SK-N-SH treated with all-trans-retinoic acid at 6 μM for 48 hours (cell line): ENCODE measurements around the gene CYGB.

Experiments used
- ARNTL ChIP-seq: fragments of 450-650 bp; formaldehyde crosslinking; IDR thresholded peaks from 2 replicates; pipeline ENCODE4 v1.5.0; 2020; ENCODE audit warnings: low read depth, mild to moderate bottlenecking, moderate library complexity, borderline replicate concordance
- BACH2 ChIP-seq: fragments of 250-450 bp; sonication (Bioruptor Pico); IDR thresholded peaks from 2 replicates; pipeline ENCODE4 v1.9.0; 2021; ENCODE audit warnings: mild to moderate bottlenecking, borderline replicate concordance
- CSDC2 ChIP-seq: fragments of 250-450 bp; sonication (Bioruptor Pico); IDR thresholded peaks from 2 replicates; pipeline ENCODE4 v1.5.0; 2020; ENCODE audit warnings: mild to moderate bottlenecking, moderate library complexity
- GLIS3 ChIP-seq: fragments of 250-450 bp; sonication (Bioruptor Pico); IDR thresholded peaks from 2 replicates; pipeline ENCODE4 v1.5.0; 2020; ENCODE audit warnings: mild to moderate bottlenecking, moderate library complexity
- ISL1 ChIP-seq: fragments of 250-450 bp; sonication (Bioruptor Pico); IDR thresholded peaks from 2 replicates; pipeline ENCODE4 v2.1.2; 2022; ENCODE audit warnings: mild to moderate bottlenecking, moderate library complexity
- TCF4 ChIP-seq: fragments of 250-450 bp; sonication (Bioruptor Pico); IDR thresholded peaks from 2 replicates; pipeline ENCODE4 v1.8.0; 2021; ENCODE audit warnings: mild to moderate bottlenecking, moderate library complexity, borderline replicate concordance
- ZFP3 ChIP-seq: fragments of 250-450 bp; sonication (Bioruptor Pico); IDR thresholded peaks from 2 replicates; pipeline ENCODE4 v1.5.0; 2020; ENCODE audit warnings: mild to moderate bottlenecking, moderate library complexity
- ZFP30 ChIP-seq: fragments of 450-650 bp; formaldehyde crosslinking; IDR thresholded peaks from 2 replicates; pipeline ENCODE4 v1.5.0; 2022; ENCODE audit warnings: mild to moderate bottlenecking, moderate library complexity
- ZNF8 ChIP-seq: fragments of 450-650 bp; formaldehyde crosslinking; IDR thresholded peaks from 2 replicates; pipeline ENCODE4 v1.5.0; 2020; ENCODE audit warnings: mild to moderate bottlenecking, moderate library complexity
- TF ChIP-seq, protein P1 (sequence below): fragments of 250-450 bp; sonication (Bioruptor Pico); IDR thresholded peaks from 2 replicates; pipeline ENCODE4 v1.8.0; 2020; ENCODE audit warnings: mild to moderate bottlenecking, moderate library complexity, borderline replicate concordance
- TF ChIP-seq, protein P2 (sequence below): fragments of 250-450 bp; sonication (Bioruptor Pico); IDR thresholded peaks from 2 replicates; pipeline ENCODE4 v1.5.1; 2021; ENCODE audit warnings: mild to moderate bottlenecking, moderate library complexity
- TF ChIP-seq, protein P3 (sequence below): fragments of 250-450 bp; sonication (Bioruptor Pico); IDR thresholded peaks from 2 replicates; pipeline ENCODE4 v1.5.1; 2020; ENCODE audit warnings: low read depth, mild to moderate bottlenecking, moderate library complexity
- TF ChIP-seq, protein P4 (sequence below): fragments of 250-450 bp; sonication (Bioruptor Pico); IDR thresholded peaks from 2 replicates; pipeline ENCODE4 v1.8.0; 2021; ENCODE audit warnings: low read depth, mild to moderate bottlenecking, moderate library complexity, borderline replicate concordance
- TF ChIP-seq, protein P5 (sequence below): fragments of 250-450 bp; sonication (Bioruptor Pico); IDR thresholded peaks from 2 replicates; pipeline ENCODE4 v1.5.0; 2020; ENCODE audit warnings: mild to moderate bottlenecking, moderate library complexity

DNA sequence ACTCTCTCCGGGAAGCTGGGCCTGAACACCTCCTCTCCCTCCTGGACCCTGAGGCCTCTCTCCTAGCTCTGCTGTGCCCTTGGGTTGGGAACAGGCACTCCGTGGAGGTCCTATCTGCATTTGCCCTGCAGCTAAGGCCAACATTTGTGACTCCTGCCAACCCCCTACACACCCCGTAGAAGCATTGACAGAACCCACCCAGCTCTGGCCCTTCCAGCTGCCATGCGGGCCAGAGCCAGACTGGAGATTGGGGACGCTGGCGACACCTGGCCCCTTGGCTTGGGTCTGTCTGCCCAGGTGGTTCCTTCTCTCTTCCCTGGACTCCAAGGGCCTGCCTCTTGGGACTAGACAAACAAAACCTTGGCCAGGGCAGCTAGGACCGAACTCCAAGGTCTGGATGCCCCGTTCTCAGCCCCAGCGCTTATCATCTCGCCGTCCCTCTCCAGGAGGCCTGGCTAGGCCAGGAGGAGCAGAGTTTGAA is 35.6 kb downstream of the CYGB start:
- TF ChIP-seq, protein P1, sequence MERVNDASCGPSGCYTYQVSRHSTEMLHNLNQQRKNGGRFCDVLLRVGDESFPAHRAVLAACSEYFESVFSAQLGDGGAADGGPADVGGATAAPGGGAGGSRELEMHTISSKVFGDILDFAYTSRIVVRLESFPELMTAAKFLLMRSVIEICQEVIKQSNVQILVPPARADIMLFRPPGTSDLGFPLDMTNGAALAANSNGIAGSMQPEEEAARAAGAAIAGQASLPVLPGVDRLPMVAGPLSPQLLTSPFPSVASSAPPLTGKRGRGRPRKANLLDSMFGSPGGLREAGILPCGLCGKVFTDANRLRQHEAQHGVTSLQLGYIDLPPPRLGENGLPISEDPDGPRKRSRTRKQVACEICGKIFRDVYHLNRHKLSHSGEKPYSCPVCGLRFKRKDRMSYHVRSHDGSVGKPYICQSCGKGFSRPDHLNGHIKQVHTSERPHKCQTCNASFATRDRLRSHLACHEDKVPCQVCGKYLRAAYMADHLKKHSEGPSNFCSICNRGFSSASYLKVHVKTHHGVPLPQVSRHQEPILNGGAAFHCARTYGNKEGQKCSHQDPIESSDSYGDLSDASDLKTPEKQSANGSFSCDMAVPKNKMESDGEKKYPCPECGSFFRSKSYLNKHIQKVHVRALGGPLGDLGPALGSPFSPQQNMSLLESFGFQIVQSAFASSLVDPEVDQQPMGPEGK (CRISPR knock-in tag) = no peak
- TF ChIP-seq, protein P2, sequence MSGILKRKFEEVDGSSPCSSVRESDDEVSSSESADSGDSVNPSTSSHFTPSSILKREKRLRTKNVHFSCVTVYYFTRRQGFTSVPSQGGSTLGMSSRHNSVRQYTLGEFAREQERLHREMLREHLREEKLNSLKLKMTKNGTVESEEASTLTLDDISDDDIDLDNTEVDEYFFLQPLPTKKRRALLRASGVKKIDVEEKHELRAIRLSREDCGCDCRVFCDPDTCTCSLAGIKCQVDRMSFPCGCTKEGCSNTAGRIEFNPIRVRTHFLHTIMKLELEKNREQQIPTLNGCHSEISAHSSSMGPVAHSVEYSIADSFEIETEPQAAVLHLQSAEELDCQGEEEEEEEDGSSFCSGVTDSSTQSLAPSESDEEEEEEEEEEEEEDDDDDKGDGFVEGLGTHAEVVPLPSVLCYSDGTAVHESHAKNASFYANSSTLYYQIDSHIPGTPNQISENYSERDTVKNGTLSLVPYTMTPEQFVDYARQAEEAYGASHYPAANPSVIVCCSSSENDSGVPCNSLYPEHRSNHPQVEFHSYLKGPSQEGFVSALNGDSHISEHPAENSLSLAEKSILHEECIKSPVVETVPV (CRISPR knock-in tag) = no peak
- TF ChIP-seq BACH2 (CRISPR knock-in tag) (no peak), TCF4 (CRISPR knock-in tag) (no peak), ZFP30 (CRISPR knock-in tag) (no peak), ZFP3 (CRISPR knock-in tag) (no peak), ZNF8 (CRISPR knock-in tag) (no peak), ISL1 (CRISPR knock-in tag) (no peak), ARNTL (CRISPR knock-in tag) (no peak), GLIS3 (CRISPR knock-in tag) (no peak), CSDC2 (no peak)
- TF ChIP-seq, protein P3, sequence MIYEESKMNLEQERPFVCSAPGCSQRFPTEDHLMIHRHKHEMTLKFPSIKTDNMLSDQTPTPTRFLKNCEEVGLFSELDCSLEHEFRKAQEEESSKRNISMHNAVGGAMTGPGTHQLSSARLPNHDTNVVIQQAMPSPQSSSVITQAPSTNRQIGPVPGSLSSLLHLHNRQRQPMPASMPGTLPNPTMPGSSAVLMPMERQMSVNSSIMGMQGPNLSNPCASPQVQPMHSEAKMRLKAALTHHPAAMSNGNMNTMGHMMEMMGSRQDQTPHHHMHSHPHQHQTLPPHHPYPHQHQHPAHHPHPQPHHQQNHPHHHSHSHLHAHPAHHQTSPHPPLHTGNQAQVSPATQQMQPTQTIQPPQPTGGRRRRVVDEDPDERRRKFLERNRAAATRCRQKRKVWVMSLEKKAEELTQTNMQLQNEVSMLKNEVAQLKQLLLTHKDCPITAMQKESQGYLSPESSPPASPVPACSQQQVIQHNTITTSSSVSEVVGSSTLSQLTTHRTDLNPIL (CRISPR knock-in tag) = no peak
- TF ChIP-seq, protein P4, sequence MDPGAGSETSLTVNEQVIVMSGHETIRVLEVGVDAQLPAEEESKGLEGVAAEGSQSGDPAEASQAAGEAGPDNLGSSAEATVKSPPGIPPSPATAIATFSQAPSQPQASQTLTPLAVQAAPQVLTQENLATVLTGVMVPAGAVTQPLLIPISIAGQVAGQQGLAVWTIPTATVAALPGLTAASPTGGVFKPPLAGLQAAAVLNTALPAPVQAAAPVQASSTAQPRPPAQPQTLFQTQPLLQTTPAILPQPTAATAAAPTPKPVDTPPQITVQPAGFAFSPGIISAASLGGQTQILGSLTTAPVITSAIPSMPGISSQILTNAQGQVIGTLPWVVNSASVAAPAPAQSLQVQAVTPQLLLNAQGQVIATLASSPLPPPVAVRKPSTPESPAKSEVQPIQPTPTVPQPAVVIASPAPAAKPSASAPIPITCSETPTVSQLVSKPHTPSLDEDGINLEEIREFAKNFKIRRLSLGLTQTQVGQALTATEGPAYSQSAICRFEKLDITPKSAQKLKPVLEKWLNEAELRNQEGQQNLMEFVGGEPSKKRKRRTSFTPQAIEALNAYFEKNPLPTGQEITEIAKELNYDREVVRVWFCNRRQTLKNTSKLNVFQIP = no peak
- TF ChIP-seq, protein P5, sequence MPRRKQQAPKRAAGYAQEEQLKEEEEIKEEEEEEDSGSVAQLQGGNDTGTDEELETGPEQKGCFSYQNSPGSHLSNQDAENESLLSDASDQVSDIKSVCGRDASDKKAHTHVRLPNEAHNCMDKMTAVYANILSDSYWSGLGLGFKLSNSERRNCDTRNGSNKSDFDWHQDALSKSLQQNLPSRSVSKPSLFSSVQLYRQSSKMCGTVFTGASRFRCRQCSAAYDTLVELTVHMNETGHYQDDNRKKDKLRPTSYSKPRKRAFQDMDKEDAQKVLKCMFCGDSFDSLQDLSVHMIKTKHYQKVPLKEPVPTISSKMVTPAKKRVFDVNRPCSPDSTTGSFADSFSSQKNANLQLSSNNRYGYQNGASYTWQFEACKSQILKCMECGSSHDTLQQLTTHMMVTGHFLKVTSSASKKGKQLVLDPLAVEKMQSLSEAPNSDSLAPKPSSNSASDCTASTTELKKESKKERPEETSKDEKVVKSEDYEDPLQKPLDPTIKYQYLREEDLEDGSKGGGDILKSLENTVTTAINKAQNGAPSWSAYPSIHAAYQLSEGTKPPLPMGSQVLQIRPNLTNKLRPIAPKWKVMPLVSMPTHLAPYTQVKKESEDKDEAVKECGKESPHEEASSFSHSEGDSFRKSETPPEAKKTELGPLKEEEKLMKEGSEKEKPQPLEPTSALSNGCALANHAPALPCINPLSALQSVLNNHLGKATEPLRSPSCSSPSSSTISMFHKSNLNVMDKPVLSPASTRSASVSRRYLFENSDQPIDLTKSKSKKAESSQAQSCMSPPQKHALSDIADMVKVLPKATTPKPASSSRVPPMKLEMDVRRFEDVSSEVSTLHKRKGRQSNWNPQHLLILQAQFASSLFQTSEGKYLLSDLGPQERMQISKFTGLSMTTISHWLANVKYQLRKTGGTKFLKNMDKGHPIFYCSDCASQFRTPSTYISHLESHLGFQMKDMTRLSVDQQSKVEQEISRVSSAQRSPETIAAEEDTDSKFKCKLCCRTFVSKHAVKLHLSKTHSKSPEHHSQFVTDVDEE (CRISPR knock-in tag) = no peak
